Activated effector memory CD4-positive, alpha-beta T cell treated with anti-CD3 and anti-CD28 coated beads, Interleukin-2, amount 50 U/mL, for 16 hours (primary cell): ENCODE data around the gene SYCE3.
"Not testable (repeated sequence)": the region's sequence is repeated elsewhere in the genome, so short reads cannot be mapped to it uniquely, and the experiment has no call there.

Experiments
- DNase-seq: peaks from one replicate; pipeline ENCODE4 v3.0.0-alpha.2; 2020

SYCE3 gene

DNA sequence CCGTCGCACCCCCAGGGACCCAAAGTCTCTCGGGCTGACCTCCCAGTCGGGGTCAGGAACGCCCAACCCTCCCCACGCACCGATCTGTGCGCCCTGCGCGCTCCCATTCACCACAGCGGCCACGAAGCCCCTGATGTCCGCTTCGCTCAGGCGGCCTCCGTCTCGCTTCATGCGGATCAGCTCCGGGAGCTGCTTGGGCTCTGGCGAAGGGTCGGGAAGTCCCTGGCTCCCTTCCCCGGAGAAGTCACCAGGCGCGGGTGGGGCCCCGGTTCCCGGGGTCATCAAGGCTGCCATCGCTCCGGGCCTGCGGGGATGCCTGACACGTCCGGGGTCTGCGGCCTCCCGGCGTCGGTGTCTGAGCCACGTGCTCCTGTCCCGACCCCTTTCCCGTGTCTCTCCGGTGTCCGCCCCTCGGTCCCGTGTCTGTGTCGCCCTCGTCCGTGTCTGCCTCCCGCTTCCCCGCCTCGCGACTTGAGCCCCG is 33.3 kb downstream of the SYCE3 start:
- DNase-seq = no peak

GRCh38 chr22:50528682-50529415 is 33.9 kb downstream of the SYCE3 start:
- DNase-seq = peak; percentile 66

DNA sequence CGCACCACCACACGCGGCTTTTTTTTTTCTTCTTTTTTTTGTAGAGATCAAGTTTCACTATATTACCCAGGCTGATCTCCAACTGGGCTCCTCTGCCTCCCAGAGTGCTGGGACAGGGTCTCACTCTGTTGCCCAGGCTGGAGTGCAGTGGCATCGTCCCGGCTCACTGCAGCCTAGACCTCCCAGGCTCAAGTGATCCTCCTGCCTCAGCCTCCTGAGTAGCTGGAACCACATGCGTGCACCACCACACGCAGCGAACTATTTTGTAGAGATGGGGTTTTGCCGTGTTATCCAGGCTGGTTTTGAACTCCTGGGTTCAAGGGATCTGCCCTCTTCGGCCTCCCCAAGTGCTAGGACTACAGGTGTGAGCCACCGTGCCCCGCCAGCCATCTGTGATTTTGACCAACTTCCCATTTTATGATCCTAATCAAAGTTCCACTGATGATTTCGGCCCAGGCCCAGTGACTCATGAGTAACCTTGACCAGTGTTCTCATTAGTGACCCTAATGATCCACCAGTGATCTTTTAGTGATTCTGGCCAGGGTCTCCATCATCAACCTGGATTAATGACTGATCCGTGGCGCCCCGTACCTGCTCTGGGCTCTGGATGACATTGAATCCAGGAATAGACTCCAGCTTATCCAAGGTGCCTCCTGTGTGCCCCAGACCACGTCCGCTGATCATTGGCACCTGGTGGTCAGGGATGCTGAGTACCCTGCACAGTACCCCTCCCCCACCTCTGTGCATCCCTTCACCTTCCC is 34.6 kb downstream of the SYCE3 start:
- no peak for DNase-seq

- DNase-seq = peak; percentile 78
These were observed 35.6 kb downstream of the SYCE3 start for GRCh38 chr22:50526834-50527801.

DNA sequence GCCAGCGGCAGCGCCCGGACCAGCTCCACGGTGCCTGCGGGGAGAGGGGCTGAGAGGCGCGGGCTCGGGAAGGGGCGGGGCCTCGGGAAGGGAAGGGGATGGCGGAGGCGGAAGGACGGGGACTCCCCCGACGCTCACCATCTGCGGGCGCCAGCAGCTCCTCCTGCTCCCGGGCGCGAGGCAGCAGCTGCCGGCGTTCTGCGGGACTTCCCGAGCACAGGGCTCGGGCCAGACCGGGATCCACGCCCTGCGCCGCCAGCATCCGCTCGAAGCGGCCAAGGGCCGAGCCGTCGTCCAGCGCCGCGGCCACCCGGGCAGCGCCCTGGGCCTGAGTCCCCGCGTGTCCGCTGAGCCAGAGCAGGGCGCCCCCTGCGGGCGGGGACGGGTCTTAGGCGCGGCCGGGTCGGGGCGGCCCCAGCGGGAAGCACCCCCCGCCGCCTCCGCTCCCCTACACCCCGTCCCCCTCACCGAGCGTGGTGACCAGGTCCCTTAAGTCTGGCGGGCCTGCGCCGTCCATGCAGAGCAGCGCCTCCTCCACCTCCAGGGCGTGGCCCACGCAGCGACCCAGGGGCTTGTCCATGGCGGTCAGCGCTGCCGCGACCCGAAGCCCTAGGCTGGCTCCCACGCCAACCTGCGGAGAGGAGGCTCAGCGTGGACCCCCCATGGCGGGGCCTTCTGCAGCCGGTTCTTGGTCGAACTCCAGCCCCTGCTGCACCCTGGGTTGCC is 36.4 kb downstream of the SYCE3 start:
- peak; percentile 93 for DNase-seq

DNA sequence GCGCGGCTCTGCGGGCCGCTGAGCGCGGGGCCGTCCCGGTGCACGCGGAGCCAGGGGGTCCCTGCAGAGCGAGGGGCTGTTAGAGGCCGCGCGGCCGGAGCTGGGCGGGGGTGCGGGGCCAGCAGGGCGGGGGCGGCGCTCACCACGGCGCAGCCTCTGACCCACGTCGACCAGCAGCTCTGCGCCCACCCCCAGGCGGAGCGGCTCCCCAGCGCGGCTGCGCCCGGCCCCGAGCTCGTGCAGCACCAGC is 36.9 kb downstream of the SYCE3 start:
- DNase-seq = no peak

GRCh38 chr22:50525104-50525857 is 37.4 kb downstream of the SYCE3 start, which contains the start of gene SCO2:
Gene SCO2, minus strand, starts transcription at chr22:50525598. Its CDS starts 1,187 bp downstream, at chr22:50524411.
- DNase-seq = peak; percentile 99

DNA sequence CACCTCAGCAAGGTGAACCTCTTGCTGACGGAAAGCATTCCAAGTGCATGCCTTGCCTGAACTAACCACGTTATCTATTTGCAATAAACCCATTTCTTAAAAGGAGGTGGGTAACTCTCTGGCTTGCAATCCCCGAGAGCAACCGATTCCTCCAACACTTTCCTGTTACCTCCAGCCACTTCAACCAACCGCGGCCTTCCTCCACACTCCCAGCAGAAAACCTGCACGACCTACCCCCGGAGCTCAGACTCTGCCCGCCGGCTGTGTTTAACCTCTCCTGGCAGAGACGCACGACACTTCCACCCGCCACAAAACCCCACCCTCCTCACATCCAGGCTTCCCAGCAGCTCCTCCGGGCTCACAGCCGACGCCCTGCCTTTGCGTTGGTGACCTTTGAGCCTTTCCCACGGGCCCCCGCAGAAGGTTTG is 38.0 kb downstream of the SYCE3 start:
- DNase-seq = no peak

GRCh38 chr22:50523806-50524675 is 38.7 kb downstream of the SYCE3 start:
- no peak for DNase-seq

GRCh38 chr22:50523458-50523805 is 39.3 kb downstream of the SYCE3 start:
- no peak for DNase-seq

- no peak for DNase-seq
These were observed 39.8 kb downstream of the SYCE3 start for GRCh38 chr22:50522806-50523438.

DNA sequence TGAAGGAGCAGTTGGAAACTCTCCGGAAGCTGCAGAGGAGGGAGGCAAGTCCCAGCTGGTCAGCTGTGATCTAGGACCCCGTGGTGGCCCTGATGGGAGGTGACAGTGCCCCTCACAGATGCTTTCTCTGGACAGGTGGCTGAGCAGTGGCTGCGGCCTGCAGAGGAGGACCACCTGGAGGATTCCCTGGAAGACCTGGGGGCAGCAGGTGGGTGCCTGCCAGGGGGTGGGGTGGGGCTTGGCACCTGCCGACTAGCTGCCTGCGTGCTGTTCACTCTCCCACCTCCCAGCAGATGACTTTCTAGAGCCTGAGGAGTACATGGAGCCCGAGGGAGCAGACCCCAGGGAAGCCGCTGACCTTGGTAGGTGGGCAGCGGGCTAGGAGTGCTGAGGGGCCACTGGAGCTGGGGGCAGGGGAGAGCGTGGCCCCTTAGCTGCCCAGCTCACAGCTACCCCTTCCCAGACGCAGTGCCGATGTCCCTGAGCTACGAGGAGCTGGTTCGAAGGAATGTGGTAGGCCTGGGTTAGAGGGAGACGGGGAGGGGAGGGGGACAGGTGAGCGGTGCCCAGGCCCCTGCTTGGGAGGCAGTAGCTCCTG is 40.4 kb downstream of the SYCE3 start:
- no peak for DNase-seq

DNA sequence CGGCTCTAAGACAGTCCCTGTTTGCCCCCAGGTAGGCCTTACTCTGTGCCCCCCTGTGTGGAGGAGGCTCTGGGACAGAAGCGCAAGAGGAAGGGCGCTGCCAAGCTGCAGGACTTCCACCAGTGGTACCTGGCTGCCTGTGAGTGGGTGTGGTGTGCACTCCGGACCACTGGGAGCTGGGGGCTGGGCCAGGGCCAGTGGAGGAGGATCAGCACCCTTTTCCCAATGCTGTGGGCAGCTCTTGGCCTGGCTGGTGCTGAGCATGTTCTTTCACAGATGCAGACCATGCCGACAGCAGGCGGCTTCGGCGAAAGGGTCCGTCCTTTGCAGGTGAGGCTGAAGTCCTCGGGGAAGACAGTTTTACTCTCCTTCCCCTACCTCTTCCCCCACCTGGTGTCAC is 41.0 kb downstream of the SYCE3 start:
- DNase-seq = no peak

DNA sequence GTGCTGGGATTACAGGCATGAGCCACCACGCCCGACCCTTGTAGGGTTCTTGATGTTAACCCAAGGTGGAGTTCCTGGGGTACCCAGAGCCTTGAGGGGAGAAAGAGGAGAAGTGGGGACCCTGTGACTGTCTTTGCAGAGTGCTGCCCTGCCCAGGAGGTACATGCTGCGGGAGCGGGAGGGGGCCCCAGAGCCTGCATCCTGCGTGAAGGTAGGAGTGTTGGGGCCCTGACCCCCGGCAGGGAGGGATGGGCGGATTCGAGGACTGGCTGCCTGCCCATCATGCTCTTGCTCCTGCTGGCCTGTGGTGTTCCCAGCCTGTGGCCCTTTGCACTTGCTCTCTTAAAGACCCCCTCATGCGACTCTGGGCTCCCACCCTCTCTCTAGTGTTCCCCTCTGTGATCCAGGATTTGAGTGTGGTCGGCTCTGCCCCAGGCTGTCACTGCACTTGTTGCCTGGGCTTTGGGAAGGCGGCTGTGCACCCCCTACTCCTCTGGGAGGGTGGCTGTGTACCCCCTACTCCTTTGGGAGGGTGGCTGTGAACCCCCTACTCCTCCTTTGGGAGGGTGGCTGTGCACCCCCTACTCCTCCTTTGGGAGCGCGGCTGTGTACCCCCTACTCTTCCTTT is 41.8 kb downstream of the SYCE3 start:
- DNase-seq = no peak

DNA sequence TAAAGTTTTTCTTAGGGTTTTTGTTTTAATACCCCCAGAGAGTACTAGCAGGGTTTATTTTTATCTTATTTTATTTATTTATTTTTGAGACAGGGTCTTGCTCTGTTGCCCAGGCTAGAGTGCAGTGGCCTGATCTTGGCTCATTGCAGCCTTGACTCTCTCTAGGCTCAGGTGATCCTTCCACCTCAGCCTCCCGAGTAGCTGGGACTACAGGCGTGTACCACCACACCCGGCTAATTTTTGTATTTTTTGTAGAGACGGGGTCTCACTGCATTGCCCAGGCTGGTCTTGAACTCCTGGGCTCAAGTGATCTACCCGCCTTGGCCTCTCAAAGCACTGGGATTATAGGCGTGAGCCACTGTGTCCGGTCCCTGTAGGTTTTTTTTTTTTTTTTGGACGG is 42.5 kb downstream of the SYCE3 start:
- DNase-seq = not testable (repeated sequence)

DNA sequence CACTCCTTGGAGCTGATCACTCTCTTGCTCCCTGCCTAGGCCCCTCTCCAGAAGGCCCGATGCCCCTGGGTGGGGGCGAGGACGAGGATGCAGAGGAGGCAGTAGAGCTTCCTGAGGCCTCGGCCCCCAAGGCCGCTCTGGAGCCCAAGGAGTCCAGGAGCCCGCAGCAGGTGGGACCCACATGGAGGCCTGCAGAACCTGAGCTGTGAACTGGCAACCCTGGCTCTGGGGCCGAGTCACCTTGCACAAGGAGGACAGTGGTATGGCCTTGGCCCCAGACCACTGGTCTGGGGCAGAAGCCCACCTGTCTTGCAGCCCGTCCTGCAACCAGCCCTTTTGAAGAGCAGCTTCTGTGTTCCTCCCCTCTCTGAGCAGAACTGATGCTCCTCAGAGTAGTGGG is 43.6 kb downstream of the SYCE3 start:
- no peak for DNase-seq

- DNase-seq = no peak
These were observed 44.1 kb downstream of the SYCE3 start for GRCh38 chr22:50518606-50519005.

- DNase-seq = no peak
These were observed 45.0 kb downstream of the SYCE3 start for GRCh38 chr22:50517495-50518260.

DNA sequence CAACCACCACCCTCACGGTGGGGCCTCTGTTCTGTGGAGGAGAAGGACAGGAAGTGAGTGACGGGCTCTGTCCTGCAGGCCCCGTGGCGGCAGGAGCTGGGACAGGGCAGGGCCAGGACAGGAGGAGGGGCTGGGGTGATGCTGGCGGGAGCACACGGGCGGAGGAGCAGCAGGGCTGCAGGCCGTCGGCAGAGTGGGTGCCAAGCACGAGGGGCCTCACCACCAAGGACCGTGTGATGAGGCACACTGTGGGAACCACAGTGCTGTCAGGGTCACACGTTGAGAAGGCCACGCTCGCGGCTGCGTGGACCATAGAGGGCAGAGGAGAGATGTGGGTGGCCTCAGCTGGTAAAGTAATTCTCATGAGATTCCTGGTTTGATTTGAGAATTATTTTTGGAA is 45.8 kb downstream of the SYCE3 start:
- no peak for DNase-seq
